ENCODE results near the gene PRKCE. TPM values are rescaled to one million over a fixed set of nuclear protein-coding genes. Genes with fewer than 3 reads are reported as not detected.

The PRKCE gene
- total RNA-seq, 1 experiment from 2014 or later, result 14.8 TPM

- Histone ChIP-seq H3K4me1 (ENCODE audit: control insufficient read depth in 1 of 2, insufficient read depth in 2 of 2, low read length in 2 of 2) (peaks cover 24 to 26% of the 10 kb centered on the region in 2 experiments), H3K27me3 (ENCODE audit: insufficient read depth, low read length) (no peaks in the 10 kb centered on the region), H3K9me2 (ENCODE audit: insufficient read depth) (no peaks in the 10 kb centered on the region), H2AFZ (ENCODE audit: low read depth, low read length, poor library complexity, severe bottlenecking) (no peak overlapping the region), H3K4me2 (ENCODE audit: low read length) (peak overlapping the region; percentile 54), H3K27ac (ENCODE audit: low read depth, low read length) (no peak overlapping the region), H3K9me3 (ENCODE audit: control insufficient read depth in 1 of 2, insufficient read depth in 1 of 2, low read depth in 1 of 2, low read length in 2 of 2) (no peaks in the 10 kb centered on the region), H4K20me1 (ENCODE audit: insufficient read depth) (no peaks in the 10 kb centered on the region), H3K9ac (ENCODE audit: low read length) (0 out of 2 replicates have a peak overlapping the region, but pooled peaks have one; percentile 16), H3K4me3 (replicated peaks in 1 of 2; ENCODE audit: low read depth in 1 of 2, low read length in 2 of 2) (no peak overlapping the region), H3K36me3 (ENCODE audit: control insufficient read depth in 1 of 2, insufficient read depth in 2 of 2, low read length in 2 of 2) (no peaks in the 10 kb centered on the region), H3K79me2 (ENCODE audit: insufficient read depth, low read length) (no peaks in the 10 kb centered on the region)
- intact Hi-C loops (cut with micrococcal nuclease), result no loop called here
- TF ChIP-seq POLR2A (IDR thresholded peaks at IDR 0.05; ENCODE audit: borderline replicate concordance, extremely low read depth, insufficient read depth, insufficient read length) (no peak), SIN3A (IDR thresholded peaks at IDR 0.05; ENCODE audit: low read depth) (no peak), EGR1 (IDR thresholded peaks at IDR 0.05; ENCODE audit: low read depth) (no peak), EZH2phosphoT487 (IDR thresholded peaks at IDR 0.05; ENCODE audit: borderline replicate concordance) (no peak), EZH2 (IDR thresholded peaks at IDR 0.05) (no peak), SP1 (IDR thresholded peaks at IDR 0.05; ENCODE audit: low read depth) (no peak), CTCF (IDR thresholded peaks at IDR 0.05 in 2 of 3, conservative IDR thresholded peaks at IDR 0.05 in 1 of 3; ENCODE audit: borderline replicate concordance in 1 of 3, insufficient read depth in 1 of 3, low read depth in 2 of 3, low read length in 2 of 3) (no peak), JUND (IDR thresholded peaks at IDR 0.05) (no peak)
- ChIA-PET POLR2A (no interaction called here), RAD21 (ENCODE audit: low non-redundant PET in 1 of 2, low total read pairs in 2 of 2, uncharacterized antibody in 2 of 2, unreplicated experiment in 2 of 2) (no interaction called here), CTCF (no interaction called here)
- DNase-seq (ENCODE audit: low read depth, low spot score) (no peak), ATAC-seq (peak; percentile 79)
- BruUV-seq (replicated peaks), result no TSS peak
Measured at GRCh38 chr2:45923701-45924100, 272.2 kb downstream of the PRKCE start.

GRCh38 chr2:45925026-45925425 is 273.6 kb downstream of the PRKCE start:
- Histone ChIP-seq H3K9me3 (ENCODE audit: control insufficient read depth in 1 of 2, insufficient read depth in 1 of 2, low read depth in 1 of 2, low read length in 2 of 2) (no peaks in the 10 kb centered on the region), H3K27me3 (ENCODE audit: insufficient read depth, low read length) (no peaks in the 10 kb centered on the region), H3K79me2 (ENCODE audit: insufficient read depth, low read length) (no peaks in the 10 kb centered on the region), H3K27ac (ENCODE audit: low read depth, low read length) (no peak overlapping the region), H3K9ac (ENCODE audit: low read length) (no peak overlapping the region), H3K4me1 (ENCODE audit: control insufficient read depth in 1 of 2, insufficient read depth in 2 of 2, low read length in 2 of 2) (peaks cover 24 to 29% of the 10 kb centered on the region in 2 experiments), H3K4me3 (replicated peaks in 1 of 2; ENCODE audit: low read depth in 1 of 2, low read length in 2 of 2) (no peak overlapping the region), H3K9me2 (ENCODE audit: insufficient read depth) (no peaks in the 10 kb centered on the region), H3K4me2 (ENCODE audit: low read length) (no peak overlapping the region), H3K36me3 (ENCODE audit: control insufficient read depth in 1 of 2, insufficient read depth in 2 of 2, low read length in 2 of 2) (no peaks in the 10 kb centered on the region), H2AFZ (ENCODE audit: low read depth, low read length, poor library complexity, severe bottlenecking) (no peak overlapping the region), H4K20me1 (ENCODE audit: insufficient read depth) (no peaks in the 10 kb centered on the region)
- ChIA-PET RAD21 (ENCODE audit: low non-redundant PET in 1 of 2, low total read pairs in 2 of 2, uncharacterized antibody in 2 of 2, unreplicated experiment in 2 of 2) (no interaction called here), CTCF (no interaction called here), POLR2A (no interaction called here)
- ATAC-seq (no peak), DNase-seq (ENCODE audit: low read depth, low spot score) (no peak)
- TF ChIP-seq POLR2A (IDR thresholded peaks at IDR 0.05; ENCODE audit: borderline replicate concordance, extremely low read depth, insufficient read depth, insufficient read length) (no peak), POLR2AphosphoS5 (IDR thresholded peaks at IDR 0.05; ENCODE audit: low read depth, low read length) (no peak), EZH2 (IDR thresholded peaks at IDR 0.05) (no peak), ZNF274 (IDR thresholded peaks at IDR 0.05; ENCODE audit: low read depth, low read length) (no peak), CEBPB (IDR thresholded peaks at IDR 0.05; ENCODE audit: low read depth) (no peak)
- intact Hi-C loops (cut with micrococcal nuclease), result no loop called here
- BruUV-seq (replicated peaks), result no TSS peak
